Measurements from ENCODE around the gene ZMYND8.
"Not testable (repeated sequence)": the region's sequence is repeated elsewhere in the genome, so short reads cannot be mapped to it uniquely, and the experiment has no call there.

Gene ZMYND8

DNA sequence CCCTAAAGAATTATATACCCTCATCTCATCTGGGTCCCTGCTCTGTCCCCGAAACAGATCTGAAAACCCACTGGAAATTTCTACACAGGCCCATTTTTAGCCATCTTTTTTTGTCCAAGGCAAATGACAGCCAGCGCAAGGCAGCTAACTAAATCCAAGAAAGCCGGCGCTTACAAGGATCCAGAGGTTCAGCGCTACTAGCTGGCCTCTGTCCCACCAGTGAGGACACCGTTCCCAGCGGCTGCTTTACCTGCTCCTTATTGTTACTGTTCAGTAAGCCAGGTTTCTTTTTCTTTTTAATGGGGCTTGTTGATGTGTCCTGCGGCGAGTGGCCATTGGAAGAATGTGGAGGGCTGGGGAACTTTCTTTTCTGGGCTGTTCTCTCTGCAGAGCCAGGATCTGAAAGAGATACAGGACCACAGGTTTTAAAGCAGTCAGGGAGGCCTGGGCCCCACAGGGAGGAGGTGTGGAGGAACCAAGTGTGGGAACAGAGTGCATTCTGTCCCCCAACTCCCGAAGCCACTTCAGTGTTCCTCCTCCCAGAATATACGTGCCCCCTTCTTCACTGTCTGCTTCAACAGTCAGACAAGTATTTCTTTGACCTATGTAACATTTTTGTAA is 46.6 kb downstream of the ZMYND8 start:
- no peak for DNase-seq

DNA sequence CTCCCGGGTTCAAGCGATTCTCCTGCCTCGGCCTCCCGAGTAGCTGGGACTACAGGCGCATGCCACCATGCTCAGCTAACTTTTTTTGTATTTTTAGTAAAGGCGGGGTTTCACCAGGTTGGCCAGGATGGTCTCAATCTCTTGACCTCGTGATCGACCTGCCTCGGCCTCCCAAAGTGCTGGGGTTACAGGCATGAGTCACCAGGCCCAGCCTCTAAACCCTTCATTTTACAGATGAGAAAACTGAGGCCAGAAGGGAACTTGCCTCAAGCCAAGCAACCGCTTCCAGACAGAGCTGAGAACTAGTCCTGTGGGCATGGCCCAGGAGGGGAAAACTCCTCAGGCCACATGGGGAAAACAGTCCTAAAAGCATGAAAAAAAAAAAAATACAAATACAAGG is 47.1 kb downstream of the ZMYND8 start:
- no peak for DNase-seq

DNA sequence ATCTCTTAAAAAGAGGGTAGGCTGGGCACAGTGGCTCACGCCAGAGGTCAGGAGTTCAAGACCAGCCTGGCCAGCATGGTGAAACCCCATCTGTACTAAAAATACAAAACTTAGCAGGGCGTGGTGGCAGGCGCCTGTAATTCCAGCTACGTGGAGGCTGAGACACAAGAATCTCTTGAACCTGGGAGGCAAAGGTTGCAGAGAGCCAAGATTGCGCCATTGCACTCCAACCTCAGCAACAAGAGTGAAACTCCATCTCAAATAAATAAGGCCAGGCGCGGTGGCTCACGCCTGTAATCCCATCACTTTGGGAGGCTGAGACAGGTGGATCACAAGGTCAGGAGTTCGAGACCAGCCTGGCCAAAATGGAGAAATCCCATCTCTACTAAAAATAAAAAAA is 48.9 kb downstream of the ZMYND8 start:
- not testable (repeated sequence) for DNase-seq

DNA sequence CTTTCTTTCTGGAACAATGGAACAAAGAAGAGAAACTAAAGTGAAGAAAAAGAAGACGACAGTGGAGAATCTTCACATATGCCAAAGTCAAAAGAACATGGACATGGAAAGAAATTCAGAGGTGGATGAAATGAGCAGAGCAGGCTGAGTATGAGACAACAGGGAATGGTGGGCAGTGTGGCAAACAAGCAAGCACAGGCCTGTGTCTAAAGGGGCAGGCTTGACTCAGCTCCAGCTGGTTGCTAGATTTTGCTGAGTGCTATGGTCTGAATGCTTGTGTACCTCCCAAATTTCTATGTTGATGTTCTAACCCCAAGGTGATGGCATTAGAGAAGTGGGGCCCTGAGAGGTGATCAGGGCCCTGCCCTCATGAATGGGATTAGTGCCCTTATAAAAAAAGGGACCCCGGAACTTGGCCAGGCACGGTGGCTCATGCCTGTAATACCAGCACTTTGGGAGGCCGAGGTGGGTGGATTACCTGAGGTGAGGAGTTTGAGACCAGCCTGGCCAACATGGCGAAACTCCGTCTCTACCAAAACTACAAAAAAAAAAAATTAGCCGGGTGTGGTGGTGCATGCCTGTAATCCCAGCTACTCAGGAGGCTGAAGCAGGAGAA is 49.6 kb downstream of the ZMYND8 start:
- no peak for DNase-seq

DNA sequence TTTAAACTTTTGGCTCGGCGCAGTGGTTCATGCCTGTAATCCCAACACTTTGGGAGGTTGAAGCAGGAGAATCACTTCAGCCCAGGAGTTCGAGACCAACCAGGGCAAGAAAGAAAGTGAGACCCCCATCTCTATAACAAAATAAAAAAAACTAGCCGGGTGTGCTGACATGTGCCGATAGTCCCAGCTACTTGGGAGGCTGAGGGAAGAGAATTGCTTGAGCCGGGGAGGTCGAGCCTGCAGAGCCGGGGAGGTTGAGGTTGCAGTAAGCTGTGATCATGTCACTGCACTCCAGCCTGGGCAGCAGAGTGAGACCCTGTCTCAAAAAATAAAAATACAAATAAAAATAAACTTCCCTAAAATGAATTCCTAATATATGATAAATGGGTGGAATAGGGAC is 50.4 kb downstream of the ZMYND8 start:
- DNase-seq: no peak

DNA sequence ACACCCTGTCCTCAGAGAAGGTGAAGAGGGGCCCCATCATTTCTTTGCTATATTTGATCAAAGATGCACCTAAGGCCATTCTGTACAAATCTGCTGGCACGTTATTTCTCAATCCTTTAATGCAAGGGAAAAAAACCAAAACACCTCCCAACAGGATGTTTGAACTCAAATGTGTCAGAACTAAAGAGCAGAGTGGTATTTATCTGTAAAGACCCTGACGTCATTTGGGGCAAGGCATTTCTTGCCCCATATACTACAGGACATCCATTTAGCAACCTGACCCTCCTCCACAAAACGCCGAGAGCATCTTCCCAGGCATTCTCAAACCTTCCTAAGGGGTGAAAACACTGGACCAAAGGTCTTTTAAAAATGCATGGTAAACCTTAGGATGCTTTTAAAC is 50.8 kb downstream of the ZMYND8 start:
- DNase-seq: no peak

DNA sequence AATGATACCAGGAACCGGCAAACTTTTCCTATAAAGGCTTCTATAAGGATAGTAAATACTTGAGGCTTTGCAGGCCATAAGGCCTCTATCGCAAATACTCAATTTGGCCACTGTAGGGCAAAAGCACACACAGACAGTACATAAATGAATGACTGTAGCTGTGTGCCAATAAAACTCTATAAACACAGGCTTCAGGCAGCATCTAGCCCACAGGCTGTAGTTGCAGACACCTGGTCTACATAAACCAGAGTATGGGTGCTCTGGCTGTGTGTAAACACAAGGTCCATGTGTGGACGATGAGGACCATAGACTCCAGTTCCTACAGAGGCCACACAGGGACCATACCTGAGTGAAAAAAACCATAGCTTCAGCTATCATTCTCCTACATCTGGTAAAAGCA is 52.2 kb downstream of the ZMYND8 start:
- no peak for DNase-seq

DNA sequence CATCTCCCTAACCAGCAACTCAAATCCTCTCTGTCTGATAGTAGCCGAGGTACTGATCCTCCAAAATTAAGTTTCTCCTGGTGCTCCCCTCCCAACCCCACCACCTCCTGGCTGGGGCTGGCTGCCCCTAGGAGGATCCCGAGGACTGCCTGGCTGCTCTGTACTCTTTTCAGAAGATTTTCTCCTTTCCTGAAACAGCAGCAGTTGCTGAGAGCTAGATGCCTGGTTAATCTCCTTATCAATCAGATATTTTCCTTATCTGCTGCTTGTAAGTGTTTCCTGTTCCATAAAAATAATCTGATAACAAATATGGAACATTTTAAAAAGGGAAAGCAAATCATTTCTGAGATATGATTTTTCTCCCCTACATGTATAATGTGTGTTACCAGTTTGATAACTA is 52.8 kb downstream of the ZMYND8 start:
- no peak for DNase-seq

DNA sequence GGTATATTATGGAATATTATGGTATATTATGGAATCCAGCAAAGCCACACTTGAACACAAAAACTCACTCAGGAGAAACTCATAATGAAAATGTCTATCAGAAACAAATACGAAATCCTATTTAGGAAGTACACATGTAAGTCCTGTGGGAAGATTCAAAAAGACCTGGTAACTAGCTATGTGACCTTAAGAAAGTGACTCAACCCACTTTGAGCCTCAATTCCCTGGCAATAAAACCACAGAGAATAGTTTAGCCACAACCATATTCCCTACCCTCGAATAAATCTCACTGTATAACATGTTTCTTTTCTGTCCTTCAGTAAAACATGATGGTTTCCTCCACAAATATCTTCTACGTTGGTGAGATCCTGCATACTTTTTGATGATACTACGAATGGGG is 56.4 kb downstream of the ZMYND8 start:
- DNase-seq: no peak

DNA sequence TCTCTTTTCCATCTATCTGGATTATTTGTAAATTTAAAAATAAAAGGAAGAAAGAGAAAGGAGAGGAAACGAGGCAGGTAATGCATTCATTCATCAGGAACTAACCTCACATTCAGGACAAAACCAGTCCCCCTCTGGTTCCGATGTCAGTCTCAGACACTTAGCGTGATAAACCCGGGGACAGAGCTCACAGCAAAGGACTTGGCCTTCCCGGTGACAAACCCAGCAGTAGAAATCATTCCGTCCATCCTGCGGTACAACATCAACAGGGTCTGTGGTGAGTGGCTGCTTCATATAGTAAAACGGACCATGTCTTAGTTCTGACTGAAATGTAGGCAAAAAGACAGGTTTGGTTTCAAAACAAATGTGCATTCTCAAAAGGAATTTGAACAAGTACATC is 57.9 kb downstream of the ZMYND8 start:
- DNase-seq: no peak

DNA sequence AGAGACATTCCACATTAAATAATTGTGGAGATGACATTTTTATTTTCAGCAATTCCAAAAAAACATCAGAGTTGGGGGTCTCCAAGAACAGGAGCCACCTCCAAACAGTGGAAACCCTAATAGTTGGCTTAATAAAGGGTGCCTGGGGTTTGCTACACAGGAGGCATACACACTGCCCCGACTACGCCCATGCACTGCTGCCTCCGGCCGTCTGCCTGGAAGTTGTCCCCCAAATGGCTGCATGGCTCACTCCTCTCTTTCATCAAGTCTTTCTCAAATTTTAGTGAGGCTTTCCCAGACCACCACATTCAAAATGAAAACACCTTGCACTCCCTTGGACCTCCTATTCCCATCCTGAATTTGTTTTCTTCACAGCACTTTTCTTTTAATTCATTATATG is 58.8 kb downstream of the ZMYND8 start:
- no peak for DNase-seq

DNA sequence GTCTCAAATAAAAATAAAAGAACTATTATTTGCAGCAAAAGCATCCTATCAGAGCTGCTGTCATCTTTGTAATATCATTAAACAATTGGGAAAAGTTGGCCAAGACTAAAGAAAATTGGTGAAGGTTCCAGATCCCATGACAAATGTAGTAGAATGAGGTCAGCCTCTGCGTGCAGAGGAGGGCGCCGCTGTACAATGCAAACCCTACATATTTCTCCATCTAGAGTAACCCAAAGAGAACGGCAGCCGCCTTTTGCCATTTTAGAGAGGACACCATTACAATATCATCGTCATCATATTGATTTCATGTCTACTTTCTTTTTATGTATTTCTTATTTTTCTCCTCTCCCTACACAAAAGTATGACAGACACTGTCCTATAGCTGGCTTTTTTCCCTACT is 59.5 kb downstream of the ZMYND8 start:
- DNase-seq: no peak

DNA sequence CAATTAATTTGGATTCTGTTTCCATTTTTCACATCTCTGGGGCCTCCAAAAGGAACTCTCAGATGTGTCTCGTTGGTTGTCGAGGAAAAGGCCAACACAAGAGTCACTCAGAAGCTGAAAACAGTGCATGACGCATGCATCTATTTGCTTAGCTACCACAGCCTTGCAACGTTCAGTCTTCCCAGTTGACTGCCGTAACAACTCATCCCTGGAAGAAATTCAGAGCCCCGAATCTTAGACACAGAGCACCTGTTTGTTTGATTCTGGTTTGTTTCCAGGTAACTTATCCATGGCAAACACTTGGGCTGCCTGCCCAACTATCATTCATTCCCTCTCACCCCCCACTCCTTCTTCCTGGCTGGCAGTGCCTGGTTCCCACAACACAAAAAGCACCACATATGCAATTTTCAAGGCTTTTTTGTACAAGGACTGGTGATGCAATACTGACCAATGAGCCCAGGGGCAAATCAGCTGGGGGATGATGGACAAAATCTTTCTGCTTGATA is 60.5 kb downstream of the ZMYND8 start:
- DNase-seq: no peak

DNA sequence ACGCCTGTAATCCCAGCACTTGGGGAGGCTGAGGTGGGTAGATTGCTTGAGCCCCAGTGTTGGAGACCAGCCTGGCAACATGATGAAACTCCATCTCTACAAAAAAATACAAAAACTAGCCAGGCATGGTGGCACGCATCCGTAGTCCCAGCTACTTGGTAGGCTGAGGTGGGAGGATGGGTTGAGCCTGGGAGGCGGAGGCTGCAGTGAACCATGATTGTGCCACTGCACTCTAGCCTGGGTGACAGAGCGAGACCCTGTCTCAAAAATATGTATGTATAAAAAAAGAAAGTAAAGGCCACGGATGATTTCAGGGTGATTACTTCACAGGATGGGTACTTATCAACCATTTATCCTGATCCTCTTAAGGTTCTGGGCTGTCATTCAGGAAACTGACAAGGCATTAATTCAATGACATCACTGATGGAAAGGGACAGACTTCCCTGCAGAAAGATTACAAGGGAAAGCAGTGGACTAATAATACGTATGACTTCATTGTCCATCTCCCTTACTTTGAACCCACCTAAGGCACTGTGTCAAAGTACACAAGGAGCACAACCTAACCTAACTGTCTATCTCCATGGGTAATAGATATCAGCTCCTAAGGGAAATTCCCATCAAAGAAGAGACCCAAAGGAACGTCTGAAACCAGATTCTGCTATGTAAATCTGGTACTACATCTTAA is 61.2 kb downstream of the ZMYND8 start:
- no peak for DNase-seq

DNA sequence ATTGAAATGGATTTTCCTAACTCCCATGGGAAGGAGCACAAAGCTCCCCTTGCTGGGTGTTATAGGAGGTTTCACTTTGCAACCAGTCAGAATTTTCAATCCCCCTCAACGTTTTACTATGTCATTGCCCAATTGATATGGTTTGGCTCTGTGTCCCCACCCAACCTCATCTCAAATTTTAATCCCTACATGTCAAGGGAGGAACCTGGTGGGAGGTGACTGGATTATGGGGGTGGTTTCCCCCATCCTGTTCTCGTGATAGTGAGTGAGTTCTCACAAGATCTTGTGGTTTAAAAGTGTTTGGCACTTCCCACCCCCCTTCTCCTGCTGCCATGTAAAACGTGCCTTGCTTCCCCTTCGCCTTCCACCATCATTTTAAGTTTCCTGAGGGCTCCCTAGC is 62.9 kb downstream of the ZMYND8 start:
- DNase-seq: no peak

DNA sequence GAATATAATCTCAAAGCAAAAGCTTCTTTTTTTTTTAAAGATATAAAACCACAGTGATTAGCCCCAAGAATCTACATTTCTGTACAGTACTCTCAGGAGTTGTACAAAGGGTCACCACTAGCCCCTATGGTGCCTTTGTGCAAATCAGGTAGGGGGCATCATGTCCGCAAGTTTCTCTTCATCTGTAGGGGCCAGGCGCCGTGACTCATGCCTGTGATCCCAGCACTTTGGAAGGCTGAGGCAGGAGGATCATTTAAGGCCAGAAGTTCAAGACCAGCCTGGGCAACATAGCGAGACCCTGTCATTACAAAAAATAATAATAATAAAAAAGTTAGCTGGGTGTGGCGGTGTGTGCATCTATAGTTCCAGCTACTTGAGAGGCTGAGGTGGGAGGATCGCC is 63.9 kb downstream of the ZMYND8 start:
- DNase-seq: no peak

DNA sequence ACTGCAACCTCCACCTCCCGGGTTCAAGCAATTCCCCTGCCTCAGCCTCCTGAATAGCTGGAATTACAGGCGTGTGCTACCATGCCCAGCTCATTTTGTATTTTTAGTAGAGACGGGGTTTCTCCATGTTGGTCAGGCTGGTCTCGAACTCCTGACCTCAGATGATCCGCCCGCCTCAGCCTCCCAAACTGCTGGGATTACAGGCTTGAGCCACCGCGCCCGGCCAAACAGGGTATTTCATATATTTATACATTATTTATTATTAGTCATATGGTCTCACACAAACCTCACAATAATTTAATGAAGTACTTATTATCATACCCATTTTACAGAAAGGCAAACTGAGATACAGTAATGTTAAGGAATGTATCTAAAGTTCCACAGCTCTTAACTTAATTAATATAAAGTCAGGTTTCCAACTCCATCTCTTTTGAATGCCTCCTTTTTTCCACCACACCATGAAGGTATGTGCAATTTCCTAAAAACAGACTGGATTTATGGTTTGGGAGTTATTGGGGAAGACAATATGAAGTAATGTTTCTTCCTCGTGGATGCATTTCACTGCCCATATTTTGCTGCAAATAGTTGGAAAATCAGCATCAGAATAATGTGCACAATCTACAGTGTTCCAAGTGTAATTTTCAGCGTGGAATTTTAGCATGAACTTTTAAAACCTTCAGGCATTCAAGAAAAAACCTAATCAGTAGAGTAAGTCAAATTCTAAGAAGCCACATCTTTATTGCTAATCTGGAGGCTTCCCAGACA is 65.7 kb downstream of the ZMYND8 start:
- DNase-seq: no peak

DNA sequence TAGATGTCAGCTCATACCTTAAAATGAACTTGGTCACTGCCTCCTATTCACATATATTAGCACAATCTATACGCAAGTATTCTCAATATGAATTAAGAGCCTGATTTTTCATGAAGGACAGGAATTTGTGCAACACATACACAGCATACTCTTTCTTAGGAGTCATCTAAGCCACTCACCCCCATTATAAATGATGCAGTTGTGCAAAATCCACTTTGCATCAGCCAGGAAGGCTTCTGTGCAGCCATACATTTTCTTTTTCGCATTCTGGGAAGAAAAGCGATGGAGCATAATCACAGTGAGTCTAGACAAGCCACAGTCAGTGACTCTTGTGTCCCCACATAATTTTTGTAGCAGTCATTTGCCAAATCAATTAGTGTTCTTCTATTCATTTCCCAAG is 66.5 kb downstream of the ZMYND8 start:
- DNase-seq: no peak

DNA sequence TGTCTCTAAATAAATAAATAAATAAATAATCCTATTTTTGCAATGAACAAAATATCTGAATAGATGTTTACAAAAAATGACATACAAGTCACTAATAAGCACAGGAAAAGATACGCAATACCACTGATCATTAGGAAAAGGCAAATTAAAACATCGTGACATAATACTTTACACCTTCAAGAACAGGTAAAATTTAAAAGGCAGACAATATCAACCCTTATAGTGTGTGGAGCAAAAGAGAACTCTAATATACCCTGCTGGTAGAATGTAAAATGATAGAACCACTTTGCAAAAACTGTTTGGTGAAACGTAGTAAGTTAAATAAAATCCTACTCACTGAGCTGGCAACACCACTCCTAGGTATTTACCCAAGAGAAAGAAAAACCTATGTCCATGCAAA is 67.4 kb downstream of the ZMYND8 start:
- DNase-seq: no peak

DNA sequence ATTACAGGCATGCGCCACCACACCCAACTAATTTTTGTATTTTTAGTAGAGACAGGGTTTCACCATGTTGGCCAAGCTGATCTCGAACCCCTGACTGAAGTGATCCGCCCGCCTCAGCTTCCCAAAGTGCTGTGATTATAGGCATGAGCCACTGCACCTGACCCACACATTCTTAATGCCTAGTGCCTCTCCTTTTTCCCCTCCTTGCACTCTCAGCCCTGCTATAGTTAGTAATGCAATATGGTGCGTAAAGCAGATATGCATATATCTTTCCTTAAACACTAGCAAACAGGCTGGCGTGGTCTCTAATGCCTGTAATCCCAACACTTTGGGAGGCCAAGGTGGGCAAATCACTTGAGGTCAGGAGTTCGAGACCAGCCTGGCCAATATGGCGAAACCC is 68.0 kb downstream of the ZMYND8 start:
- not testable (repeated sequence) for DNase-seq

DNA sequence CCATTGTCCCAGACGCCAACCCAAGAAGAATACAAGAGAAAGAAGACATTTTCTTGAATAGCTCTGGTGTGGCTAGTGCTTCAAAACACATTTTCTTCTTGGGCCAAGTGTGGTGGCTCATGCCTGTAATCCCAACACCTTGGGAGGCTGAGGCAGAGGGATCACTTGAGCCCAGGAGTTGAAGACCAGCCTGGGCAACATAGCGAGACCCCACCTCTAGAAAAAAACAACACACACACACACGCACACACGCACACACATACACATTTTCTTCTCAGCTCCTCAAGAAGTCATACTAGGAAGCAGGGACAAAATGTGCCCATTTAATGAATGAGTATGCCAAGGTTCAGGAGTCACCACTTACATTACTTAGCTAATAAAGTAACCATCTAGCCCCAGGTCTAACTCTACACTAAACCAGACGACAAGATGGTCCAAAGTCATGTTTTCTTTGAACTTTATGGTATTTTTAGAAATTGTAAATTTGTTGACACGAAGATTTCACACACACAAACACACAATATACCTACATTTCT is 68.8 kb downstream of the ZMYND8 start:
- no peak for DNase-seq

DNA sequence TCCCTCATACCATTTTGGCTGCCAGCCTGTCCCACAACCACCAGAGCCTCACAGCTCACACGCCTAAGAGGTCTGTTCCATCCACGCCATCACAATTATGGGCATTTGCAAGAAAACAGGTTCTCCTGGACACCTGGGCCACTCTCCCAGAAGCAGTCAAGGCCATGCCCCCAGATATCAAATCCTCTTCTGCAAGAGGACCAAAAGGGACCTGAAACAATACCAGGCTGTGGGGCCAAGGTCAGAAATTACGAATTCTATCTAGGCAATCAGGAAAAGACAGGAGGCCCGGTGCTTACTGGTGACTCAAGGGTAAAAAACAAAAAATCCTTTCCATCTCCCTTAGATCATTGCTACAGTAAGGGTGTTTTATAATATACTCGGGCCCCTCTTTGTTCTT is 69.8 kb downstream of the ZMYND8 start:
- DNase-seq: no peak

DNA sequence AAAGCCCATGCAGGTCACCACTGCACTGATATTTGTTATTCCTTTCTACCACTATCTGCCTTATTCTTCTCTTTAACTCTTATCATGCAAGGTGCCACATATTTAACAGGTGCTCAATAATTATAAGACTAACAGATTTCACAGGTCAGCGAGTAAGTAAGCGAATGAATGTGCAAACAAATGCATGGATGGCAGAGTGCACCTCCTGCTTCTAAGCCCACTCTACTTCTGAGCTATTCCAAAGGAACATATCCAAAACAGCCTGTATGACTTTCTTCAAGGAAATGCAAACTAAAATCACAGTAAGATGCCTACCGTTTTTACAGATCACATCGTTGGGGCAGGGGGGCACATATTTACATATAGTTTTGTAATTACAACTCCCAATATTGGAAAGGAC is 71.3 kb downstream of the ZMYND8 start:
- no peak for DNase-seq

DNA sequence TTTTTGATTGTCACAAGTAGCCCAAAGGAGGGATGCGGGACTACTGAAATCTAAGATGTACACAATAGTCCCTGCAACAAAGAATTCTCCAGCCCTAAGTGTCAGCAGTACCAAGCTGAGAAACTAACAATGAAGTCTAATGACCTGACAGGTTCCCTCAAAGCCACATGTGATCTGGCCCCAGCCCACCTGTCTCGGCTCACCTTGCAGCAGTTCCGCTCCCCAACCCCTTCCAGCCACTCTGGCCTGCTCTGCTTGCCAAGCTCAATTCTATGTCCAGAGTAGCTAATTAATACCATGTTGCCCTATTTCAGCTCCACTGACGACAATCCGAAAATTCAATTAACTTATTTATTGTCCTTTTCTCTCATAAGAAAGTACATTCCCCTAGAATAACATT is 72.1 kb downstream of the ZMYND8 start:
- no peak for DNase-seq

All from NCI-H187 treated with DMSO at 0.1 percent for 48 hours (cell line).